IPS-NIHi7 (cell line): ENCODE results near the gene TRIM13.
"Not testable (repeated sequence)": the region's sequence is repeated elsewhere in the genome, so short reads cannot be mapped to it uniquely, and the experiment has no call there.

Source experiments
- DNase-seq: peaks from one replicate; pipeline ENCODE4 v3.0.0; 2012; ENCODE audit warnings: mixed read lengths; ENCODE audit errors: extremely low spot score

The TRIM13 gene

GRCh38 chr13:50060718-50061117, 63.9 kb downstream of the TRIM13 start:
- no peak for DNase-seq

DNA sequence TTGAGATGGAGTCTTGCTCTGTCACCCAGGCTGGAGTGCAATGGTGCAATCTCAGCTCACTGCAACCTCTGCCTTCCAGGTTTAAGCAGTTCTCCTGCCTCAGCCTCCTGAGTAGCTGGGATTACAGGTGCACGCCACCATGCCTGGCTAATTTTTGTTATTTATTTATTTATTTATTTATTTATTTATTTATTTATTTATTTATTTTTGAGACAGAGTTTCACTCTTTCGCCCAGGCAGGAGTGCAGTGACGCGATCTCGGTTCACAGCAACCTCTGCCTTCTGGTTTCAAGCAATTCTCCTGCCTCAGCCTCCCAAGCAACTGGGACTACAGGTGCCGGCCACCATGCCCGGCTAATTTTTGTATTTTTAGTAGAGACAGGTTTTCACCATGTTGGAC, 65.5 kb downstream of the TRIM13 start:
- DNase-seq = not testable (repeated sequence)

DNA sequence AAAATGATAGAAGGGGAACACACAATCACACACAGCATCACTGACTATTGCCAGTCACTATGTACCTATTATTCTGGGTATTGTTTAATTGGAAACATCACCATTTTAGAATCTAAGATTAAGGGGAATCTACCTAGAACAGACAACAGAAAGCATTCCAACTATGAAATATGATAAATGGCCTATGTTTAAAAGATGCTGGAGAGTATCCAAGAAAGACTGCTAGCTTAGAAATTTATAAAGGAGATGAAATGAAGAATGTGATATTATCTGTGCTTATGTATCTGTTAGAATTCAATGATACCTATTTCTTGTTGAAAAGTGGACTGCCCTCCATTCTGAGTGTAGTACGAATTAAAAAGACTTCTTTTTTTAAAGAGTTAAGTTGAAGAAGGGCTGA, 68.9 kb downstream of the TRIM13 start:
- DNase-seq = no peak
